ENCODE measurements around the gene PLEKHA5.

Gene PLEKHA5

GRCh38 chr12:19217446-19217845 is 87.9 kb downstream of the PLEKHA5 start:
- no peak for TF ChIP-seq CTCF (IDR thresholded peaks at IDR 0.05)

DNA sequence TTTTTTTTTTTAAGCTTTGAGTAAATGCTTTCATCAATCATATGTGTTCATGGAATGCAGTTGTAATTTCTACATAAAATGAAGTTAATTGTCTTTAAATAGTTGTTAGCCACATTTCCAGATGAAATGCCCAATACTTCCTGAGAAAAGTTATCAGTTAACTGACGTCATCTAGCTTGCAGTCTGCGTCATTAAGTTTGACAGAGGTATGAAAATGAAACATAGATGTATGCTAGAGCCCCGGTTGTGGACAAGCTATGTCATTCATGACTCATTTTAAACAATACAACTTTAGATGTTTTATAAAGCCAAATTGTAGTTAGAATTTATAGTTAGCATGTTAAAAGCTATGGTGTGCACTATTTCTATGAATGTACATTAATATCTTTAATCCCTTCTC is 90.7 kb downstream of the PLEKHA5 start:
- TF ChIP-seq CTCF (IDR thresholded peaks at IDR 0.05), result no peak

DNA sequence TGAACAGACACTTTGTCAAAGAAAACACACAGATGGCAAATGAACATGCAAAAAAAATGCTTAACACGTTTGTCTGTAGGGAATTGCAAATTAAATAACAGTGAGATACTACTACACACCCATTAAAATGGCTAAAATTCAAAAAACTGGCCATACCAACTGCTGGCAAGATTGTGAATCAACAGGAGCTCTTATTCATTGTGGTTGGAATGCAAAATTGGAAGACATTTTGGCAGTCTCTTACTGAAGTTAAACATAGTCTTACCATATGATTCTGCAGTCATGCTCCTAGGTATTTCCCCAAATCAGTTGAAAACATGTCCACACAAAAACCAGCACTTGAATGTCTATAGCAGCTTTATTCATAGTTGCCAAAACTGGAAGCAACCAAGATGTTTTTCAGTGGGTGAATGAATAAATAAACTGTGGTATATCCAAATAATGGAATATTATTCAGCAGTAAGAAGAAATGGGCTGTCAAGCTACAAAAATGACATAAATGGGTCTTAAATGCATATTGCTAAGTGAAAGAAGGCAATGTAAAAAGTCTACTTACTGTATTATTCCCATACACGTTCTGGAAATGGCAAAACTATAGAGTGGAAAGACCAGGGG is 91.4 kb downstream of the PLEKHA5 start:
- TF ChIP-seq CTCF (IDR thresholded peaks at IDR 0.05), result no peak

DNA sequence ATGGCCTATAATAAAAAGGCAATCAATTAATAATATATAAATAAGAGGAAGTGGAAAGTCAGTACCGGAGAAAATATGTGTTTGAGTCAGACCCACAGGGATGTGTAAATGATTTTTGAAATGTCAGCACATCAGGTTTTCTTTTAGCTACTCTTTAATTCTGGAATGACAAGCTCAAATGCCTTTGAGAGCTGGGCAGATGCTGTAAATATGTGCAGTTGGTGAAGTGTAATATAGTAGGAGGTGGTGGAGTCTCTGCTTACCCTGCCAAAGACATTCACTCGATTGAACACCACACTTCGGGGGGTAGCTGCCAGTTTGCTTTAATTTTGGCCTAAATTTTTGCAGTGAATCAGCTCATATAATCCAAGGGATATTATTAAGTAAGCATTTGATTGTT is 93.0 kb downstream of the PLEKHA5 start:
- no peak for TF ChIP-seq CTCF (IDR thresholded peaks at IDR 0.05)

- peak; percentile 52; the same call in 1 of the 2 replicates for TF ChIP-seq CTCF (IDR thresholded peaks at IDR 0.05)
Observed at GRCh38 chr12:19223018-19223417, 93.5 kb downstream of the PLEKHA5 start.

DNA sequence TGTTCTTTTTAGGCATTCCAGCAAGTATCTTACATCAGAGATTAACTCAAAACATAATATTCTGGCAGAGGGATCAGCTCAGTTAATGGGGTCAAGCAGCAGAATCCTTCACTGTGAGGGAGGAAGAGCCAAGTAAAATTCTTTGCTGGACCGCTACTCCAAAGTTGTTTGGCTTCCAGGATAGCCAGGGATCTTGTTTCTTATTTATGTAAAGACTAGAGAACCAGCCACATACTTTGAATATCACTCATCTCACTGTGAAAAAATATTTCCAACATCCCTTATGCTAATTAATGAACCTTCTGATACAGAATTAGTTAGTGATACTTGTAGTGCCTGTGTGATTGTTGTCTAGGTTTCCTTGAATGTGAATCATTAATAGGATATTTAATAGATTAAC is 94.2 kb downstream of the PLEKHA5 start:
- no peak for TF ChIP-seq CTCF (IDR thresholded peaks at IDR 0.05)

GRCh38 chr12:19224746-19225145 is 95.2 kb downstream of the PLEKHA5 start:
- TF ChIP-seq CTCF (IDR thresholded peaks at IDR 0.05), result no peak
